Activated CD4-positive, alpha-beta memory T cell treated with anti-CD3 and anti-CD28 coated beads, Interleukin-2, amount 10 ng/mL, durations not matched to agents 7 days and 5 days (primary cell): ENCODE results near the gene HES3. TPM values are rescaled to one million over a fixed set of nuclear protein-coding genes. Genes with fewer than 3 reads are reported as not detected.

Experiments used
- CTCF ChIA-PET: fragments of 350-600 bp; sonication (Branson Sonifier 250); formaldehyde crosslinking; loops from one replicate; lab custom pipeline; 2021; ENCODE audit warnings: antibody characterized with exemption, inconsistent platforms; lab: Charles Lee
- POLR2A ChIA-PET: fragments of 350-600 bp; sonication (Branson Sonifier 250); formaldehyde crosslinking; loops from one replicate; lab custom pipeline; 2021; ENCODE audit warnings: antibody characterized with exemption; lab: Charles Lee
- DNase-seq: peaks from one replicate; pipeline ENCODE4 v3.0.0-alpha.2; 2020
- H3K27ac Mint-ChIP-seq: one replicate; pipeline ENCODE4 v1.8.0; 2021; ENCODE audit warnings: mild to moderate bottlenecking, mixed read lengths
- H3K27me3 Mint-ChIP-seq: one replicate; pipeline ENCODE4 v1.8.0; 2021; ENCODE audit warnings: mixed read lengths
- H3K36me3 Mint-ChIP-seq: one replicate; pipeline ENCODE4 v1.8.0; 2021; ENCODE audit warnings: low read depth, mixed read lengths
- H3K4me1 Mint-ChIP-seq: one replicate; pipeline ENCODE4 v1.8.0; 2021; ENCODE audit warnings: mixed read lengths
- H3K4me3 Mint-ChIP-seq: one replicate; pipeline ENCODE4 v1.8.0; 2021; ENCODE audit warnings: mild to moderate bottlenecking, mixed read lengths
- H3K9me3 Mint-ChIP-seq: one replicate; pipeline ENCODE4 v1.8.0; 2021; ENCODE audit warnings: mixed read lengths
- total RNA-seq, 2 experiments: library from RNA; stranded (reverse); gene quantifications; one replicate each; pipeline ENCODE4 v1.2.3, GENCODE V29; 2021

The HES3 gene
- total RNA-seq, 2 experiments from 2014 or later = not detected

DNA sequence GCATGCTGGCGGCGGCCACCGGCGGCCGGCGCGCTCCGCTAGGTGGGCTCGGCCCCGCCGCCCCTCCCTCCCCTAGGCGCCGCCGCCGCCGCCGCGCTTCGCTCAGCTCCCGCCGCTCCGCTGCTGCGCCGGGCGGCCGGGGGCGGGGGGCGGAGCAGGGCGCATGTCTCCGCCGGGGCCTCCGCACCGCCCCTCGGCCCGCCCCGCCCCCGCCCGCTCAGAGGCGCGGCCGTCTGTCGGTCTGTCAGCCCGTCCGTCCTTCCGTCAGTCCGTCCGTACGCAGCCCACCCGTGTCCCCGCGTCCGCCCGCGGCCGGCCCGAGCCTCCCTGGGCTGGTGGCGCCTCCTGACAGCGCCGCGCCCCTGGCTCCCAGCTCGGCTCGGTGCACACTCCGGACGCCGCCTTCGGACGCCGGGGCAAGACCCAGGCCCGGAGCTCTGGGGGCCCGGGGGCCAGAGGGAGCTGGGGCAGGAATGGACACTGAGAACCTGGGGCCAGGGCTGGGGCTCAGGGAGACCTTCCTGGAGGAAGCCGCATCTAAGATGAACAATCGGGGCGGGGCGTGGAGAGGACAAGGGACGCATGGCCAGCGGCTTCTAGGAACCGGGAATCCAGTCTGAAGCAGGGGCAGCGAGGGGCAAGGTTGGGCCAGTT lies 17.1 kb downstream of the HES3 start, which contains the start of gene GPR153:
GPR153 (minus strand) TSS at position 138 of the 654 bp plus-strand sequence. CDS start 6,193 bp downstream, outside the sequence.
- H3K4me1 Mint-ChIP-seq = peaks cover 40% of the 10 kb centered on the region
- no peaks in the 10 kb centered on the region for H3K9me3 Mint-ChIP-seq
- H3K36me3 Mint-ChIP-seq = no peaks in the 10 kb centered on the region
- no peak within 1 kb of the TSS for H3K27ac Mint-ChIP-seq
- ChIA-PET CTCF (interaction anchor here (4.0 kb wide), 1 partner anchor 14 kb away, joined by 18 read pairs; no protein-coding TSS in a partner anchor), POLR2A (no interaction called here)
- H3K4me3 Mint-ChIP-seq = peak within 1 kb of the TSS; percentile 56
- DNase-seq = peak; percentile 48
- peaks cover 14% of the 10 kb centered on the region for H3K27me3 Mint-ChIP-seq

DNA sequence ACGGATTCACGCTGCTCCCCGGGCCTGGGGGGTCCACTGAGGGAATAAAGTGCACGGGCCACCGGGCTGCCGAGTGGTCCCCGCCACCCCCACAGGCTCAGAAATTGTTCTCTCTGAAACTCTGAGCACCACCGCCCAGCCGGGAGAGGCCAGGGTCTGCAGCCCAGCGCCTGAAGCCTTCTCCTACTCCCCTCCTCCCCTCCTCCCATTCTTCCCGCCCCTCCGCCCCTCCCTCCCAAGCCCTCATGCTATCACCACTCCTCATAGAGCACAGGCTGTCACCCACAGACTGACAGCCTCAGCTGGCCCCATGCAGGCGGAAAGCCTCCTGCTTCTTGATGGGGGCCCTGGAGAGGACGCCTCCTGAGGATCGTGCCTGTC lies 17.6 kb downstream of the HES3 start:
- DNase-seq = no peak
- Mint-ChIP-seq H3K9me3 (no peaks in the 10 kb centered on the region), H3K4me3 (peak overlapping the region; percentile 56), H3K4me1 (peaks cover 40% of the 10 kb centered on the region), H3K36me3 (no peaks in the 10 kb centered on the region), H3K27ac (no peak overlapping the region), H3K27me3 (peaks cover 14% of the 10 kb centered on the region)
- ChIA-PET POLR2A (no interaction called here), CTCF (no interaction called here)

DNA sequence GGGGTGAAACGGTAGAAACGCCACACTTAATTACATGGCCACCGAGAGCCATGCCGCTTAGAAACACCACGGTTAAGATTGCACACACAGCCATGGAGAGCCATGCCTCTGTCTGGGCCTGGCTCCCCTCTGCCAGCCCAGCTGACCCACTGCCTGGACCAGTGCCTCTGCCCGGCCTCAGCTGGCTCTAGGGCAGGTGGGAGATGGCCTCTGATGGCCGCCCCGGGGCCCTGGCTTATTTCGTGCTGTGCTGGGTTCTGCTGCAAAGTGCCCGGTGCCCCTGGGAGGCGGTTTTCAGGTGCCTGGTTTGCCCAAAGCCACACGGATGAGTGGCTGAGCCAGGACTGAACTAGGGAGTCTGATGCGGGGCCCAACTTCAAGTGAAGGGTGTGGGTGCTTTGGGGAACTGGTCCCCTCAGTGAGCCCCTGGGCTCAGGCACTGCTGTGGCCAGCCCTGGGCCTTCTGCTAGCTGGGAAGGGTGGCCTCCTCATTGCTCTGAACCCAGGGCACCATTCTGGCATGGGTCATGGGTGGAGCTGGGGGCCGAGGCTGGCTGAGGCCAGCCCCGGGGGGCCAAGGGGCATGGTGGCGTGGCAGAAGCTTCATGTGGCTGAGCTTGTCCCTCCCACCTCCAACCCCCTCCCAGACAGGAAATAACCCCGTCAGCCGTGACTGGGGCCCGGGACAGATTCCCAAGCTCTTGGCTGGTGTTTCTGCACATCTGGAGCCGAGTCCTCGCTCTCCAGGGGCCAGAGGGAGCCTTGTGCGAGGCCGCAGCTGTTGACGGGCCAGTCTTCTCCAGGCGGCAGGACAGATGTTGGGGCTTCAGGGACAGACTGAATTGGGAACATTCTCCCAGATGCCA lies 18.8 kb downstream of the HES3 start:
- Mint-ChIP-seq H3K9me3 (no peaks in the 10 kb centered on the region), H3K27me3 (peaks cover 14% of the 10 kb centered on the region), H3K4me3 (no peak overlapping the region), H3K4me1 (peaks cover 48% of the 10 kb centered on the region), H3K27ac (no peak overlapping the region), H3K36me3 (no peaks in the 10 kb centered on the region)
- ChIA-PET POLR2A (interaction anchor here (1.4 to 1.7 kb wide), 2 partner anchors 17 to 25 kb away, joined by 3 read pairs; no protein-coding TSS in a partner anchor), CTCF (interaction anchor here (2.3 kb wide), 1 partner anchor 16 kb away, joined by 7 read pairs; no protein-coding TSS in a partner anchor)
- DNase-seq = no peak

GRCh38 chr1:6263716-6264115 lies 19.7 kb downstream of the HES3 start:
- Mint-ChIP-seq H3K4me3 (no peak overlapping the region), H3K36me3 (no peaks in the 10 kb centered on the region), H3K27me3 (peaks cover 14% of the 10 kb centered on the region), H3K4me1 (peaks cover 57% of the 10 kb centered on the region), H3K27ac (peak overlapping the region; percentile 31), H3K9me3 (no peaks in the 10 kb centered on the region)
- ChIA-PET POLR2A (interaction anchor here (1.7 kb wide), 1 partner anchor 18 kb away, joined by 3 read pairs; no protein-coding TSS in a partner anchor), CTCF (interaction anchor here (2.3 kb wide), 1 partner anchor 17 kb away, joined by 7 read pairs; no protein-coding TSS in a partner anchor)
- peak; percentile 30 for DNase-seq

- Mint-ChIP-seq H3K27me3 (peaks cover 5% of the 10 kb centered on the region), H3K9me3 (no peaks in the 10 kb centered on the region), H3K27ac (no peak overlapping the region), H3K36me3 (no peaks in the 10 kb centered on the region), H3K4me1 (peaks cover 48% of the 10 kb centered on the region), H3K4me3 (no peak overlapping the region)
- CTCF ChIA-PET = no interaction called here
- DNase-seq = no peak
- POLR2A ChIA-PET = no interaction called here
These were observed 21.2 kb downstream of the HES3 start for GRCh38 chr1:6265151-6265550.

DNA sequence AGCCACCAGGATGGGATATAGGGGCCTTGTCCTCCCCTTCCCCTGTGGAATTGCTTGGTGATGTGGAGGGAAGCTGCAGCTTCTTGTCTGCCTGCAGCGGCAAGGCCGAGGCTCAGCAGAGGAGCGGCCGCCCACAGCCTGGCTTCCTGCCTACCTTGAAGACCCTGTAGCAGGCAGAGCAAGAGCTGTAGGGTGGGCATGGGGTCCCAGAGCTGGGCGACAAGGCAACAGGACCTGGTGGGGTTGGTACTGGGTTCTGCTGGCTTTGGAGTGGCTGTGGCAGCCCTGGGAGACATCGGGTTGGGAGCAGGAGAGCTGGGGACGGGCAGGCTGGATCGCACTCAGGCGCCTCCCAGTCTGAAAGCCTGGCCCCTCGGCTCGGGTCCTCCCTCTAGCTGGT lies 22.7 kb downstream of the HES3 start:
- Mint-ChIP-seq H3K27ac (no peak overlapping the region), H3K4me3 (no peak overlapping the region), H3K9me3 (no peaks in the 10 kb centered on the region), H3K27me3 (peaks cover 3% of the 10 kb centered on the region), H3K36me3 (no peaks in the 10 kb centered on the region), H3K4me1 (peaks cover 48% of the 10 kb centered on the region)
- no peak for DNase-seq
- CTCF ChIA-PET = interaction anchor here (2.6 kb wide), 1 partner anchor 20 kb away, joined by 7 read pairs; no protein-coding TSS in a partner anchor
- POLR2A ChIA-PET = no interaction called here

GRCh38 chr1:6267686-6268322 lies 23.8 kb downstream of the HES3 start:
- no peak overlapping the region for H3K4me3 Mint-ChIP-seq
- no peak for DNase-seq
- no peaks in the 10 kb centered on the region for H3K9me3 Mint-ChIP-seq
- H3K4me1 Mint-ChIP-seq = peaks cover 38% of the 10 kb centered on the region
- H3K27me3 Mint-ChIP-seq = no peaks in the 10 kb centered on the region
- CTCF ChIA-PET = interaction anchor here (2.6 kb wide), 1 partner anchor 21 kb away, joined by 7 read pairs; no protein-coding TSS in a partner anchor
- POLR2A ChIA-PET = no interaction called here
- no peaks in the 10 kb centered on the region for H3K36me3 Mint-ChIP-seq
- peak overlapping the region; percentile 12 for H3K27ac Mint-ChIP-seq

DNA sequence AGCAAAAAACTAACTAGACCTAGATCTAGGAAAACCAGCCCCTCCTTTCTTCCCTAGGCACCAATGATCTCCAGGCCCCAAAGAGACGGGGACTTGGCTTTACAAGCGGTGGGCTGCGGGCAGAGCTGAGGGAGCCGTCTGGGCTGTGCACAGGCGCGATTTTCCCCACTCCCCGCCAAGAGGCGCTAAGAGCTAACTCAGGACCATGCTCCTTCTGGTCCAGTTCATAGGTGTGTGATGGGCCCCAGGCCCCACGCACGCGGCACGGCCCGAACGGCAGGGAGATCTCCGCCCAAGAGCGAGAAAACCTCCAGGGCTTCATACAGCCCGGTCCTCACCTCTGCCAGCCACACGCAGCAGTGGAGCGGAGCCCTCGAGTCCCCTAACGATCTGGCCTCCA lies 24.4 kb downstream of the HES3 start:
- peaks cover 34% of the 10 kb centered on the region for H3K4me1 Mint-ChIP-seq
- H3K9me3 Mint-ChIP-seq = no peaks in the 10 kb centered on the region
- no peak for DNase-seq
- H3K27ac Mint-ChIP-seq = peak overlapping the region; percentile 12
- no peaks in the 10 kb centered on the region for H3K27me3 Mint-ChIP-seq
- ChIA-PET POLR2A (no interaction called here), CTCF (interaction anchor here (2.6 kb wide), 1 partner anchor 22 kb away, joined by 7 read pairs; no protein-coding TSS in a partner anchor)
- no peaks in the 10 kb centered on the region for H3K36me3 Mint-ChIP-seq
- no peak overlapping the region for H3K4me3 Mint-ChIP-seq

DNA sequence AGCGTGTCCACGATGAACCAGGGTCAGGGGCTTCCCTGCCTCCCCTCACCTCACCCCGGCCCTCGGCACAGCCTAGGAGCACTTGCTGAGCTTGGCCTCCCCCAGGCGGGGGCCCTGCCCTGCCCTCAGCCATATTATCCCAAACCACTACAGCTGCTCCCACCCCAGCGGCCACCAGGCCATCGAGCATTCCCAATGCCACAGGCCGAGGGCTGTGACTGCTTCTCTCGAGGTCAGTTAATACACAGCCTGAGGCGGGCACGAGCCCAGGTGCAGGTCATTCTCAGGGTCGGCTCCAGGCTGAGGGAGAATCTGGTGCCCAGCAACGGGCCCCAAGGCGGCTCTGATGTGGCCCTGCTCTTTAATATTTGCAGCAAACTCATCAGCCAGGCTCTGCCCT lies 25.3 kb downstream of the HES3 start:
- peaks cover 25% of the 10 kb centered on the region for H3K4me1 Mint-ChIP-seq
- no peaks in the 10 kb centered on the region for H3K36me3 Mint-ChIP-seq
- no peak for DNase-seq
- no peaks in the 10 kb centered on the region for H3K9me3 Mint-ChIP-seq
- H3K27ac Mint-ChIP-seq = no peak overlapping the region
- ChIA-PET CTCF (no interaction called here), POLR2A (no interaction called here)
- H3K4me3 Mint-ChIP-seq = no peak overlapping the region
- H3K27me3 Mint-ChIP-seq = no peaks in the 10 kb centered on the region

GRCh38 chr1:6269720-6270400 lies 25.9 kb downstream of the HES3 start:
- peaks cover 23% of the 10 kb centered on the region for H3K4me1 Mint-ChIP-seq
- no peaks in the 10 kb centered on the region for H3K36me3 Mint-ChIP-seq
- POLR2A ChIA-PET = no interaction called here
- no peaks in the 10 kb centered on the region for H3K27me3 Mint-ChIP-seq
- CTCF ChIA-PET = no interaction called here
- no peak overlapping the region for H3K4me3 Mint-ChIP-seq
- DNase-seq = no peak
- no peak overlapping the region for H3K27ac Mint-ChIP-seq
- H3K9me3 Mint-ChIP-seq = no peaks in the 10 kb centered on the region

DNA sequence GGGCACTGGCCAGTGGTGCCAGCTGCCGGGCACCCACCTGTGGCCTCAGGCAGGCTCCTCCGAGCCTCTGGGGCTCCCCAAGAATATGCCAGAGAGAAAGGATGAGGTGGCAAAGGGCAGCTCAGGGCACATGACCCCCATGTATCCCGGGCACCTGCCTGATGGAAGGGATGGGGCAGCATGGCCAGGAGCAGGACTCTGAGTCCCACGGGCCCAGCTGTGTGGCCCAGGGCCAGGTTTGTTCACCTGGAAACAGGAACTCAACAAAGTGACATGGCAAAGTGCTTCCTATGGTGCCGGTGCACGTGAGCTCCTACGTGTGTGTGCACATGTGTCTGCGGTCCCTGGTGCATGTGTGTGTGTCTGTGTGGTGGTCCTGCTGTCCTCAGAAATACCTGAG lies 26.4 kb downstream of the HES3 start:
- CTCF ChIA-PET = no interaction called here
- H3K27ac Mint-ChIP-seq = no peak overlapping the region
- POLR2A ChIA-PET = no interaction called here
- H3K9me3 Mint-ChIP-seq = no peaks in the 10 kb centered on the region
- no peak for DNase-seq
- no peak overlapping the region for H3K4me3 Mint-ChIP-seq
- H3K27me3 Mint-ChIP-seq = no peaks in the 10 kb centered on the region
- peaks cover 22% of the 10 kb centered on the region for H3K4me1 Mint-ChIP-seq
- H3K36me3 Mint-ChIP-seq = no peaks in the 10 kb centered on the region

- Mint-ChIP-seq H3K4me1 (peaks cover 20% of the 10 kb centered on the region), H3K9me3 (no peaks in the 10 kb centered on the region), H3K27me3 (no peaks in the 10 kb centered on the region), H3K4me3 (no peak overlapping the region), H3K36me3 (no peaks in the 10 kb centered on the region), H3K27ac (no peak overlapping the region)
- ChIA-PET CTCF (no interaction called here), POLR2A (no interaction called here)
- no peak for DNase-seq
These were observed 27.0 kb downstream of the HES3 start for GRCh38 chr1:6271006-6271405.
